GM10266 (cell line): Measurements from ENCODE around the gene COA4.

Experiments used
- DNase-seq: peaks from one replicate; pipeline ENCODE4 v3.0.0; 2012; ENCODE audit errors: extremely low spot score
- CTCF ChIP-seq: IDR thresholded peaks from 2 replicates; pipeline ENCODE4 v1.5.1; 2012; ENCODE audit warnings: mild to moderate bottlenecking, low read depth; ENCODE audit not compliant: control insufficient read depth, insufficient read depth; ENCODE audit errors: missing control alignments

The COA4 gene

GRCh38 chr11:73876424-73877310 lies at the start of gene COA4, which contains the start of gene PAAF1:
Gene COA4, minus strand, starts transcription at chr11:73876846. Its CDS starts 3,468 bp downstream, at chr11:73873378.
Gene PAAF1, plus strand, starts transcription at chr11:73876999. Its CDS starts 23 bp downstream, at chr11:73877022.
- TF ChIP-seq CTCF = no peak
- DNase-seq = peak; percentile 93

DNA sequence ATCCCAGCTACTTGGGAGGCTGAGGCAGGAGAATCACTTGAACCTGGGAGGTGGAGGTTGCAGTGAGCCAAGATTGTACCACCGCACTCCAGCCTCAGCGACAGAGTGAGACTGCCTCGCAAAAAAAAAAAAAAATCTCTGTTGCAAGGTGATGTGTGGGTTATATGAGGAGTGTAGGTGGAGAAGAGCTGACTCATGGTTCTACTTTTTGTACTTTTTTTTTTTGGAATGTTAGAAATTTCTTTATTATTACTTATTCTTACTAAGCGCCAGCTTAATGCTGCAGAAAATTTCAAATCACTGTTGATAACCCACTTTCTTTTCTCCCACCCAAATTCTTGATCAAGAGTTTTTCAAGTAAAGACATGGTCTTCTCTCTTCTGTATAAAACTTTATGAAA lies 44.5 kb upstream of the COA4 start:
- DNase-seq = no peak

DNA sequence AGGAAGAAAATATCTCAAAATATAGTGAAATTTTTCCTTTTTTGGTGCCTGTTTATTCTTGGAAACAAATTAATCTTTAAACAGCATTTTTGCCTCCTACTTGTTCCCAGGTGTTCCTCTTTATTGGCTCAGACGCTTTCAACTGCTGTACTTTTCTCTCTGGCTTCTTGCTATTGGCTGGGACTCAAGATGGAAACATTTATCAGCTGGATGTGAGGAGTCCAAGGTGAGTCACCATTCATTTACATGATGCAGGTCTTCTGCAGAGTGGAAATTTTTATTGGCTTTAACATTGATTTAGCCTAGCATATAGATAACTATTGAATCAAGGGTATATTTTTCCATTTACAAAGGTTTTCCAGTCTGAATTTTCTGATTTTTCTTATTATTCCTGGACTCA lies 39.8 kb upstream of the COA4 start:
- no peak for DNase-seq
- no peak for TF ChIP-seq CTCF

More for the DNA sequence above, 44.5 kb upstream of the COA4 start:
- no peak for TF ChIP-seq CTCF

GRCh38 chr11:73914284-73914683 lies 37.6 kb upstream of the COA4 start:
- no peak for TF ChIP-seq CTCF
- DNase-seq = no peak

DNA sequence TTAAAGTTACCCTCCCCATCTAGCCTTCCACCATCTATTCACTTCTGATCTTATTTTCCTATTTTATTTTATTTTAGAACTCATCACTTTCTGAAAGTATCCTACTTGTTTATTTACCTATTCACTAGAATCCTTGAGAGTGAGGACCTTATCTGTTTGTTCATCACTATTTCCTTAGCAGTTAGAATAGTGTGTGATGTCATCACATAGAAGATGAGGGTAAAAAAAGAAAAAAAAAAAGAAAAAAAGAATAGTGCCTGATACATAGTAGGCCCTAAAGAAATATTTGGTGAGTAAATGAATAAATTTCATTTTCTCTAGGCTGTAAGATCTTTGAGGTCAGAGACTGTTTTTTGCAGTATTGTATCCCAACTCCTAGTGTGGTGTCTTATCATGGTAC lies 36.8 kb upstream of the COA4 start:
- no peak for DNase-seq
- no peak for TF ChIP-seq CTCF

- TF ChIP-seq CTCF = no peak
- no peak for DNase-seq
Measured at GRCh38 chr11:73912026-73912425, 35.4 kb upstream of the COA4 start.

DNA sequence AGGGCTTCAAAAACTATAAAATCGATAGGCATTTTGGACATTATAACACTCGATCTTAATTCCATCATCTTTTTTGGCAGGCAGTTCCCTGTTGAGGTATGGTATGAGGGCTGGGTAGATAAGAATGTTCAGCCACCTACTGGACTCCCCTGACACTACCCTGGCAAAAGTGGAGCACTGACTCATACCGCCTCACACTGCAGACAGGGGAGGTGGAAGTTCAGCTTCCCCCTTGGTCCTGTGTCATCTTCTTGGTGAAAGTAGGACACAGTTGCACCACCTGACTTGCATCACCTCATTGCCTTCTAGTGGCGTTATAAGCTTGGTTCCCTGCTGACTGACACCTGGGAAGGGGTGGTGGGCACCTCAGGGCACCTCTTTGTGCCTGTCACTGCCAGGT lies 30.5 kb upstream of the COA4 start:
- no peak for TF ChIP-seq CTCF
- no peak for DNase-seq
